DMS 273 treated with DMSO at 0.1 percent for 48 hours (cell line): ENCODE measurements around the gene GMNC.
A peak's percentile ranks its signal among the peaks of the same experiment; 100 is the strongest.

Experiments
- DNase-seq: peaks from one replicate; lab custom pipeline; 2025; lab: John Stamatoyannopoulos, UW

The GMNC gene

GRCh38 chr3:190848870-190849269, 13.6 kb downstream of the GMNC start:
- no peak for DNase-seq

GRCh38 chr3:190847436-190847835, 15.1 kb downstream of the GMNC start:
- DNase-seq, result no peak

- no peak for DNase-seq
These were observed 22.3 kb downstream of the GMNC start for GRCh38 chr3:190840146-190840545.

- DNase-seq, result no peak
These were observed 31.3 kb downstream of the GMNC start for GRCh38 chr3:190831225-190831624.

GRCh38 chr3:190830031-190830430, 32.5 kb downstream of the GMNC start:
- no peak for DNase-seq

- no peak for DNase-seq
These were observed 36.5 kb downstream of the GMNC start for GRCh38 chr3:190826018-190826417.

- no peak for DNase-seq
These were observed 37.0 kb downstream of the GMNC start for GRCh38 chr3:190825386-190826016.

- DNase-seq, result peak; percentile 13
These were observed 50.6 kb downstream of the GMNC start for GRCh38 chr3:190811775-190812480.

- DNase-seq, result no peak
These were observed 51.5 kb downstream of the GMNC start for GRCh38 chr3:190810957-190811356.

- no peak for DNase-seq
These were observed 53.1 kb downstream of the GMNC start for GRCh38 chr3:190809351-190809750.

GRCh38 chr3:190807719-190808375, 54.6 kb downstream of the GMNC start:
- no peak for DNase-seq
